Heart left ventricle (tissue), 16 donors: Measurements from ENCODE around the gene FSTL5. TPM values are rescaled to one million over a fixed set of nuclear protein-coding genes. Genes with fewer than 3 reads are reported as not detected.

Source experiments
- ATAC-seq, 4 donors: fragments of 200-7000 bp; cut with Tn5 transposase; one replicate each; pipeline ENCODE4 v1.9.1; 2020 to 2022; ENCODE audit warnings: moderate library complexity in 4 of 4, mild to moderate bottlenecking in 3 of 4, moderate number of reproducible peaks in 1 of 4
- DNase-seq, 5 donors: peaks; one replicate each; pipeline ENCODE4 v3.0.0-alpha.2; 2020
- H3K27ac ChIP-seq, 12 donors: fragments of 200-600 bp; sonication (generic) in 4 of 12; one replicate each; pipeline versions ENCODE4 v1.5.0 to v1.8.0; 2016 to 2022; ENCODE audit warnings: mild to moderate bottlenecking in 2 of 12
- H3K27me3 ChIP-seq, 9 donors: fragments of 200-600 bp; sonication (generic) in 2 of 9; one replicate each; pipeline versions ENCODE4 v1.5.1 to v1.8.0; 2016 to 2022; ENCODE audit warnings: mild to moderate bottlenecking in 3 of 9
- H3K36me3 ChIP-seq, 9 donors: fragments of 200-600 bp; sonication (generic) in 2 of 9; one replicate each; pipeline versions ENCODE4 v1.5.0 to v1.8.0; 2018 to 2022; ENCODE audit warnings: mild to moderate bottlenecking in 2 of 9
- H3K4me1 ChIP-seq, 12 donors: fragments of 200-600 bp; sonication (generic) in 4 of 12; one replicate each; pipeline versions ENCODE4 v1.5.0 to v1.8.0; 2016 to 2022; ENCODE audit warnings: mild to moderate bottlenecking in 3 of 12
- H3K4me3 ChIP-seq, 12 donors: fragments of 200-600 bp; sonication (generic) in 4 of 12; one replicate each; pipeline versions ENCODE4 v1.5.0 to v1.8.0; 2017 to 2022; ENCODE audit warnings: mild to moderate bottlenecking in 9 of 12, moderate library complexity in 4 of 12
- H3K9me3 ChIP-seq, 12 donors: fragments of 200-600 bp; sonication (generic) in 4 of 12; one replicate each; pipeline versions ENCODE4 v1.5.0 to v1.8.0; 2016 to 2022; ENCODE audit warnings: mild to moderate bottlenecking in 1 of 12
- POLR2A ChIP-seq, 2 donors: fragments of 450-650 bp; IDR thresholded peaks; one replicate each; pipeline ENCODE4 v1.6.1; 2017; ENCODE audit warnings: antibody characterized with exemption in 2 of 2, mild to moderate bottlenecking in 2 of 2, moderate library complexity in 2 of 2
- WGBS, 4 donors: extraction: QIAGEN DNeasy Blood & Tissue Kit in 2 of 4; methylation state at CpG; one replicate each; pipeline versions ENCODE4 v1.1.5 to v1.1.7; 2013 to 2018; 5-methylcytosine and 5-hydroxymethylcytosine counted together
- intact Hi-C, 10 donors: fragments of 100-400 bp; cut with DNase I; formaldehyde crosslinking; loops; one replicate each; pipeline versions ENCODE4 v1.11.1 to v1.14.2; 2022
- polyA plus RNA-seq, 2 donors: library from polyadenylated mRNA; stranded (reverse); fragments of 200-250 nt; gene quantifications; one replicate each; pipeline ENCODE4 v1.2.3, GENCODE V29; 2013
- total RNA-seq, 9 donors: library from RNA; depleted of rRNA in 2 of 9; stranded (reverse); fragments of >200 nt in 2 of 9; fragmentation: NEBNext Ultra II Directional in 3 of 9; extraction: Animal tissue kit (Norgen Biotek cat#: 25700) in 3 of 9; gene quantifications; one replicate each; pipeline versions ENCODE4 v1.1.0 to v1.2.4, GENCODE V29; 2016 to 2023
- TF ChIP-seq, protein P1 (sequence below), 12 donors: fragments of 200-600 bp; sonication (generic) in 4 of 12; IDR thresholded peaks; one replicate each; pipeline versions ENCODE4 v1.5.0 to v1.8.0; 2018 to 2022; ENCODE audit warnings: antibody characterized with exemption in 12 of 12, mild to moderate bottlenecking in 5 of 12
- donor health status: ischemic (EF 13 %, LVEDD 7.1; RV severe dilation, severe dysfunction).
- donor health status: healthy with polysubstance abuse.
- donor health status: DM: no; HTN: yes; CAD: no.
- donor health status: DM: no; HTN: no; CAD: no.
- donor health status: ischemic (EF 25% LVEDD 6.9; RV normal size, moderate dysfunction).
- donor health status: ischemic (EF 25% LVEDD 5.7; RV mildly dilated, moderate dysfunction).
- donor health status: healthy.
- donor health status: DM: yes; HTN: yes; CAD: no.
- donor health status: ischemic (EF 35%, LVEDD 5.7; RV mildly dilated, moderate dysfunction).
- donor health status: nonischemic (EF 11% LVEDD 7.7; RV severe dilation, severe dysfunction).
- donor health status: DM: yes; HTN: yes; CAD: no.
- donor health status: PGD.
- donor health status: ischemic (EF 29% LVEDD 5.4; RV normal size, mild dysfunction).
- donor health status: nonischemic (EF 23%, LVEDD 6.1; RV moderate dilation, normal function).

FSTL5 gene
- total and polyA plus RNA-seq, 11 donors = not detected

DNA sequence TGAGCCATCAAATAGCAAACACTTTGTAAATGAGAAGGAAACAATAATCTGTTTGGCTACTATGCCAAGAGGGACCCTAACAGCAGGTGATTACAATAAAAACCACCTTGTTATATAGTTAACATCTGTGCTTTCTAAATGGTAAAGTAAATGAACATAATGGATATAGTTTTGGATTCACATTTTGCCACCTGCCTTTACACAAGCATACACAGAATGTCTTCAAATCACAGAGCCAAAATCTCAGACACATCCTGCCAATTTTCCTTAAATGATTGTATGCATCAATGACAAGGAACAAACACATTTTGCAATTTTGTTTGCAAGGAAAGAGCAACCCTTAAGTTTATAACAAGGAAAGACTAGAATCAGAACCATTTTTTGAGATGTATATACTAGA lies 334.2 kb downstream of the FSTL5 start:
- no peaks in the 10 kb centered on the region for H3K4me1 ChIP-seq
- no peaks in the 10 kb centered on the region for H3K36me3 ChIP-seq
- no peak overlapping the region for H3K4me3 ChIP-seq
- ATAC-seq (no peak), DNase-seq (no peak)
- intact Hi-C loops = no loop called here
- peaks cover 0 to 3% (median 0%) of the 10 kb centered on the region in 12 donors for H3K9me3 ChIP-seq
- H3K27ac ChIP-seq = no peak overlapping the region
- no peaks in the 10 kb centered on the region for H3K27me3 ChIP-seq
- TF ChIP-seq, protein P1, sequence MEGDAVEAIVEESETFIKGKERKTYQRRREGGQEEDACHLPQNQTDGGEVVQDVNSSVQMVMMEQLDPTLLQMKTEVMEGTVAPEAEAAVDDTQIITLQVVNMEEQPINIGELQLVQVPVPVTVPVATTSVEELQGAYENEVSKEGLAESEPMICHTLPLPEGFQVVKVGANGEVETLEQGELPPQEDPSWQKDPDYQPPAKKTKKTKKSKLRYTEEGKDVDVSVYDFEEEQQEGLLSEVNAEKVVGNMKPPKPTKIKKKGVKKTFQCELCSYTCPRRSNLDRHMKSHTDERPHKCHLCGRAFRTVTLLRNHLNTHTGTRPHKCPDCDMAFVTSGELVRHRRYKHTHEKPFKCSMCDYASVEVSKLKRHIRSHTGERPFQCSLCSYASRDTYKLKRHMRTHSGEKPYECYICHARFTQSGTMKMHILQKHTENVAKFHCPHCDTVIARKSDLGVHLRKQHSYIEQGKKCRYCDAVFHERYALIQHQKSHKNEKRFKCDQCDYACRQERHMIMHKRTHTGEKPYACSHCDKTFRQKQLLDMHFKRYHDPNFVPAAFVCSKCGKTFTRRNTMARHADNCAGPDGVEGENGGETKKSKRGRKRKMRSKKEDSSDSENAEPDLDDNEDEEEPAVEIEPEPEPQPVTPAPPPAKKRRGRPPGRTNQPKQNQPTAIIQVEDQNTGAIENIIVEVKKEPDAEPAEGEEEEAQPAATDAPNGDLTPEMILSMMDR (IDR thresholded peaks at IDR 0.05) = no peak
- TF ChIP-seq POLR2A (IDR thresholded peaks at IDR 0.05) = no peak

DNA sequence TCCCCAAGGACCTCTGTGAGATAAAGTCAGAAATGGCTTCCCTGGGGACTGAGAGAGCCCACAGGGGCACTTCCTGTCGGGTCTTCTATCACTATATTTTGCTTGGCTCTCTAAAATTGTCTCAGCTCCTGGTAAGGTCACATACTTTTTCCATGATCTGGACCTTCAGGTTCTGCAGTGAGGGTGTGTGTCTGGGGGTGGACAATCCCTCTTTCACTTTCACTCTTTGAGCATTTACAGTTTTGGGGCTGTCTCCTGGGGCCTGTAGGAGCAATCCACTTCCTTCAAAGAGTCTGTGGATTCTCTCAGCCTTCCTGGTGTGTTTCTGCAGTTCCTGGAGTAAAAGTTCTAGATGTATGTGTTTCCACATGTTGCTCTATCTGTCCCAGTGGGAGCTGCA lies 335.7 kb downstream of the FSTL5 start:
- Histone ChIP-seq H3K27me3 (no peaks in the 10 kb centered on the region), H3K36me3 (no peaks in the 10 kb centered on the region), H3K4me3 (no peak overlapping the region), H3K9me3 (peaks cover 0 to 6% (median 2%) of the 10 kb centered on the region in 12 donors), H3K27ac (no peak overlapping the region), H3K4me1 (no peaks in the 10 kb centered on the region)
- ATAC-seq = no peak
- DNase-seq = no peak
- intact Hi-C loops = no loop called here
- 25 to 57% (median 38%) methylated on average over 1 of the region's 1 CpG for WGBS, 4 donors
- TF ChIP-seq, protein P1 (IDR thresholded peaks at IDR 0.05) = no peak
- no peak for TF ChIP-seq POLR2A (IDR thresholded peaks at IDR 0.05)

DNA sequence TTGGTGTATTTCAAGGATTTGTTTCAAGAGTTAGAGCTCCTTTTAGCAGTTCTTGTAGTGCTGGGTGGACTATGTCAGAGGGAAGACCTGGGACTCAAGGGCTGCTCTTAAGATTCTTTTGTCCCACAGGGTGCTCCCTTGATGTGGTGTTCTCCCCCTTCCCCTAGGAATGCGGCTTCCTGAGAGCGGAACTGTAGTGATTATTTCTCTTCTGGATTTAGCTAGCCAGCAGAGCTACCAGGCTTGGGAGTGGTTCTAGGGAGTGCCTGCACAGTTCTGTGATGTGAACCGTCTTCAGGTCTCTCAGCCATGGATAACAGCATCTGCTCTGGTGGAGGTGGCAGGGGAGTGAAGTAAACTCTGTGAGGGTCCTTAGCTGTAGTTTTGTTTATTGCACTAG lies 336.8 kb downstream of the FSTL5 start:
- TF ChIP-seq, protein P1 (IDR thresholded peaks at IDR 0.05) = no peak
- TF ChIP-seq POLR2A (IDR thresholded peaks at IDR 0.05) = no peak
- H3K4me3 ChIP-seq = no peak overlapping the region
- peaks cover 0 to 16% (median 4%) of the 10 kb centered on the region in 12 donors for H3K9me3 ChIP-seq
- H3K36me3 ChIP-seq = no peaks in the 10 kb centered on the region
- intact Hi-C loops = no loop called here
- ATAC-seq (no peak), DNase-seq (no peak)
- no peaks in the 10 kb centered on the region for H3K27me3 ChIP-seq
- H3K27ac ChIP-seq = no peak overlapping the region
- H3K4me1 ChIP-seq = no peaks in the 10 kb centered on the region
- 63 to 73% (median 69%) methylated on average over 3 of the region's 3 CpGs for WGBS, 4 donors

DNA sequence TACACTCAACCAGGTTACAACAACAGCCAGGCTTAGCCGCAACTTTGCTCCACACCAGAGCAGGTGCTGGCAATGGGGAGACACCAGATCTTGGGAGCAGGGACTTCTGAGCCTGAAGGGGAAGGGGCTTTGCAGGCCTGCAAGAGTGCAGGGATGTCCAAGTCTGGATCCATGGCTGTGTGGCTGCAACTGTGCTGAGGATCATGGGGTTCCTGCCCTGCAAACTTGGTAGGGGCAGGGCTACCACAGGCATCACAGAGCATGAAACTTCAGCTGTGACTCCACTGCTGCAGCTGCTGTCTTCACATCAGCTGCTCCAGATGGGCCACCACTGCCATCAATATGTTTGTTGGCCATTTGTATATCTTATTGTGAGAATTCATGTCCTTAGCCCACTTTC lies 340.4 kb downstream of the FSTL5 start:
- TF ChIP-seq, protein P1 (IDR thresholded peaks at IDR 0.05) = no peak
- TF ChIP-seq POLR2A (IDR thresholded peaks at IDR 0.05) = no peak
- intact Hi-C loops = no loop called here
- H3K27ac ChIP-seq = no peak overlapping the region
- no peaks in the 10 kb centered on the region for H3K27me3 ChIP-seq
- ATAC-seq (no peak), DNase-seq (no peak)
- no peaks in the 10 kb centered on the region for H3K36me3 ChIP-seq
- no peaks in the 10 kb centered on the region for H3K4me1 ChIP-seq
- WGBS, 4 donors = 78 to 100% (median 97%) methylated on average over 1 of the region's 1 CpG; no CpG with 5 or more reads in 1 of the 4 donors
- H3K4me3 ChIP-seq = no peak overlapping the region
- peaks cover 0 to 19% (median 6%) of the 10 kb centered on the region in 12 donors for H3K9me3 ChIP-seq
